Osteocyte (in vitro differentiated cells): ENCODE measurements around the gene ZNF266. TPM values are rescaled to one million over a fixed set of nuclear protein-coding genes. Genes with fewer than 3 reads are reported as not detected.

Experiments used
- DNase-seq: peaks from one replicate; pipeline ENCODE4 v3.0.0; 2021; ENCODE audit warnings: mixed read lengths; ENCODE audit not compliant: unreplicated experiment; ENCODE audit errors: extremely low spot score
- H3K27ac Mint-ChIP-seq: one replicate; pipeline ENCODE4 v1.8.0; 2021; ENCODE audit warnings: mild to moderate bottlenecking, mixed read lengths; ENCODE audit not compliant: unreplicated experiment
- H3K27me3 Mint-ChIP-seq: one replicate; pipeline ENCODE4 v1.8.0; 2021; ENCODE audit warnings: mixed read lengths; ENCODE audit not compliant: unreplicated experiment
- H3K36me3 Mint-ChIP-seq: one replicate; pipeline ENCODE4 v1.8.0; 2021; ENCODE audit warnings: mixed read lengths; ENCODE audit not compliant: unreplicated experiment
- H3K4me1 Mint-ChIP-seq: one replicate; pipeline ENCODE4 v1.8.0; 2021; ENCODE audit warnings: mixed read lengths; ENCODE audit not compliant: unreplicated experiment
- H3K4me3 Mint-ChIP-seq: one replicate; pipeline ENCODE4 v1.8.0; 2021; ENCODE audit warnings: mild to moderate bottlenecking, moderate library complexity, mixed read lengths; ENCODE audit not compliant: unreplicated experiment
- H3K9me3 Mint-ChIP-seq: one replicate; pipeline ENCODE4 v1.8.0; 2021; ENCODE audit warnings: mixed read lengths; ENCODE audit not compliant: unreplicated experiment
- CTCF ChIP-seq: fragments of 200-600 bp; sonication (generic); IDR thresholded peaks from 2 replicates; pipeline ENCODE4 v1.5.0; 2021; ENCODE audit warnings: antibody characterized with exemption, mild to moderate bottlenecking, moderate library complexity
- long read RNA-seq: library from polyadenylated mRNA; unstranded; transcript quantifications from one replicate; pipeline ENCODE4 v2.0.0, GENCODE V29; 2021
- total RNA-seq: library from RNA; stranded (reverse); gene quantifications from 2 replicates; pipeline ENCODE4 v1.2.1, GENCODE V29; 2021

Gene ZNF266
- total RNA-seq: 24.8 and 25.1 TPM in 2 replicates
- long read RNA-seq, transcript ZNF266-207 (11 exons, 3,509 nt): major isoform, 7 of 70 reads
- long read RNA-seq, partial matches to known transcripts: 2 of 70 reads
- long read RNA-seq, other reads (novel, unspliced or antisense): 60 of 70 reads

GRCh38 chr19:9435279-9436268 lies at the start of gene ZNF266:
ZNF266 (minus strand) TSS chr19:9435573; CDS start chr19:9420089, 15,484 bp downstream.
- TF ChIP-seq CTCF: peak; percentile 58
- Mint-ChIP-seq H3K36me3 (peaks cover 29% of the 10 kb centered on the region), H3K4me1 (peaks cover 27% of the 10 kb centered on the region)

GRCh38 chr19:9485140-9485539 lies 49.8 kb upstream of the ZNF266 start:
- Mint-ChIP-seq H3K4me3 (no peak overlapping the region), H3K27ac (no peak overlapping the region), H3K9me3 (peaks cover 40% of the 10 kb centered on the region), H3K36me3 (no peaks in the 10 kb centered on the region), H3K27me3 (no peaks in the 10 kb centered on the region), H3K4me1 (no peaks in the 10 kb centered on the region)
- no peak for DNase-seq
- TF ChIP-seq CTCF: no peak

More at GRCh38 chr19:9435279-9436268, at the start of gene ZNF266:
- peak within 1 kb of the TSS; percentile 89 for H3K4me3 Mint-ChIP-seq
- H3K9me3 Mint-ChIP-seq: peaks cover 19% of the 10 kb centered on the region
- no peaks in the 10 kb centered on the region for H3K27me3 Mint-ChIP-seq
- H3K27ac Mint-ChIP-seq: peak within 1 kb of the TSS; percentile 94
- DNase-seq: peak; percentile 94

- no peaks in the 10 kb centered on the region for H3K4me1 Mint-ChIP-seq
- peaks cover 60% of the 10 kb centered on the region for H3K9me3 Mint-ChIP-seq
- H3K36me3 Mint-ChIP-seq: no peaks in the 10 kb centered on the region
- DNase-seq: no peak
- TF ChIP-seq CTCF: no peak
- no peak overlapping the region for H3K4me3 Mint-ChIP-seq
- no peaks in the 10 kb centered on the region for H3K27me3 Mint-ChIP-seq
- H3K27ac Mint-ChIP-seq: no peak overlapping the region
Measured at GRCh38 chr19:9474975-9475374, 39.6 kb upstream of the ZNF266 start.

GRCh38 chr19:9467161-9467560 lies 31.8 kb upstream of the ZNF266 start:
- H3K27ac Mint-ChIP-seq: no peak overlapping the region
- no peaks in the 10 kb centered on the region for H3K4me1 Mint-ChIP-seq
- H3K9me3 Mint-ChIP-seq: peaks cover 50% of the 10 kb centered on the region
- H3K36me3 Mint-ChIP-seq: no peaks in the 10 kb centered on the region
- TF ChIP-seq CTCF: no peak
- no peak overlapping the region for H3K4me3 Mint-ChIP-seq
- DNase-seq: no peak
- no peaks in the 10 kb centered on the region for H3K27me3 Mint-ChIP-seq

GRCh38 chr19:9461938-9462337 lies 26.6 kb upstream of the ZNF266 start:
- no peaks in the 10 kb centered on the region for H3K27me3 Mint-ChIP-seq
- no peak for TF ChIP-seq CTCF
- no peaks in the 10 kb centered on the region for H3K4me1 Mint-ChIP-seq
- H3K4me3 Mint-ChIP-seq: no peak overlapping the region
- no peak overlapping the region for H3K27ac Mint-ChIP-seq
- peaks cover 53% of the 10 kb centered on the region for H3K9me3 Mint-ChIP-seq
- H3K36me3 Mint-ChIP-seq: no peaks in the 10 kb centered on the region
- no peak for DNase-seq
